Activated naive CD8-positive, alpha-beta T cell treated with anti-CD3 and anti-CD28 coated beads, Interleukin-2, amount 50 U/mL, for 24 hours (primary cell): Measurements from ENCODE around the gene COX17.
"Not testable (repeated sequence)": the region's sequence is repeated elsewhere in the genome, so short reads cannot be mapped to it uniquely, and the experiment has no call there.

ENCODE experiments used
- ATAC-seq: fragments of 150-1000 bp; cut with Tn5 transposase; one replicate; pipeline ENCODE4 v1.10.0; 2021
- DNase-seq: peaks from one replicate; pipeline ENCODE4 v3.0.0; 2021
- H3K27ac Mint-ChIP-seq: one replicate; pipeline ENCODE4 v1.8.0; 2021; ENCODE audit warnings: mild to moderate bottlenecking, mixed read lengths
- H3K27me3 Mint-ChIP-seq: one replicate; pipeline ENCODE4 v1.8.0; 2021; ENCODE audit warnings: mixed read lengths
- H3K36me3 Mint-ChIP-seq: one replicate; pipeline ENCODE4 v1.8.0; 2021; ENCODE audit warnings: low read depth, mixed read lengths
- H3K4me1 Mint-ChIP-seq: one replicate; pipeline ENCODE4 v1.8.0; 2021; ENCODE audit warnings: mixed read lengths
- H3K4me3 Mint-ChIP-seq: one replicate; pipeline ENCODE4 v1.8.0; 2021; ENCODE audit warnings: mild to moderate bottlenecking, moderate library complexity, mixed read lengths
- H3K9me3 Mint-ChIP-seq: one replicate; pipeline ENCODE4 v1.8.0; 2021; ENCODE audit warnings: mixed read lengths

The COX17 gene

DNA sequence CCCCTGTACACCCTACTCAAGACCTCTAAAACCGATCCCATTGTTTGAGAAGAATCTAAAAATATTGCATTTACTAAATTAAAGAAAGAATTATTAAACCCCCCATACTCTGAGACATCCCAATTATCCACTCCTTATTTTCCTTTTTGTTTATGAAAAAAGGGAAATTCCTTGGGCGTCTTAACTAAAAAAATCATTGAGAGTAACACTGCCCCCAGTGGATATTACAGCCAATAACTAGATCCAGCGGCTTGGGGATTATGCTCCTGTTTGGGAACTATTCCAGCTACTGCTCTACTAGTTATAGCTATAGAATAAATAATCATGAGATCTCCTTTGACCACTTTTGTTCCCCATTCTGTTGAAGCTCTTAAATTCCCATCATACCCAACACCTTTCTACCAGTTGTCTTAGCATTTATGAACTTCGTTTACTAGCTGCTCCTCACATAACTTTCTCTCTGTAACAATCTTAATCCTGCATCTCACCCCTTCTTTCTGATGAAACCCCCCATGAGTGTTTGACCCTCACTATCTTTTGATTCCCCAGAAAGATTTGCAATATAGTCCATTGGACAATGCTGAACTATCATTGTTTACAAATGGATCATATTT lies 12.9 kb upstream of the COX17 start:
- H3K36me3 Mint-ChIP-seq = no peaks in the 10 kb centered on the region
- peaks cover 10% of the 10 kb centered on the region for H3K27me3 Mint-ChIP-seq
- H3K27ac Mint-ChIP-seq = no peak overlapping the region
- ATAC-seq (no peak), DNase-seq (no peak)
- peaks cover 8% of the 10 kb centered on the region for H3K9me3 Mint-ChIP-seq
- no peak overlapping the region for H3K4me3 Mint-ChIP-seq
- H3K4me1 Mint-ChIP-seq = no peaks in the 10 kb centered on the region

DNA sequence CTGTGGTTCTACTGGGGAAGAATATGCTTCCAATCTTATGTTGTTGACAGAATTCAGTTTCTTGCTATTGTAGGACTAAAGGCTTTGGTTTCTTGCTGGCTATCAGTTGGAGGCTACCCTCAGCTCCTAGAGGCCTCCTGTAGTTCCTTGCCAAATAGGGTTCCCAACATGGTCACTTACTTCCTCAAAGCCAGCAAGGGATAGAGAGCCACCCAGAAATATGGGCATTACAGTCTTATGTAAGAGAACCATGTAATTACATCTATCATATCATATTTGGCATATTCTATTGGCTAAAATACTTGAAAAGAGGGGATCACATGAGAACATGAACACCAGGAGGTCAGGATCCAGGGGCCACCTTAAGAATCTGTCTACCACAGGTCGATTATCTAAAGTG lies 6.2 kb upstream of the COX17 start:
- Mint-ChIP-seq H3K27ac (no peak overlapping the region), H3K36me3 (no peaks in the 10 kb centered on the region), H3K4me1 (no peaks in the 10 kb centered on the region), H3K27me3 (peaks cover 5% of the 10 kb centered on the region), H3K9me3 (peaks cover 8% of the 10 kb centered on the region), H3K4me3 (no peak overlapping the region)
- ATAC-seq (no peak), DNase-seq (no peak)

DNA sequence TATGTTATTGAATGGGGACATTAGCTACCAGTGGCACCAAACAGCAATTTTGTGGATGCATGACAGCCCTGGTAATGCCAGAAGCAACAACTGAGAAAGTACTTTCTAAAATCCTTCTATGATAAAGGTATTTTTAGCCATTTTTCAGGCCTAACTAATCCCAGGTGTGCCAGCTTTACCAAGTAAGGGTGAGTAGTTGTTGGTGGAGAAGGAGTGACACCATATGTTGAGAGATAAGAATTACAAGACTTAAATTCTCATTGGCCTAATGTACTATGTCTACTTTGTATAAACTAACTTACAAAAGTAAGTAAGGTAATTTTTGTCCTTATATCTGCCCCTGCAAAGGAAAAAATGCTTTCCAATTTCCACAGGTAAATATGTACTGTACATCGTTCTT lies 4.1 kb upstream of the COX17 start:
- no peak for DNase-seq
- ATAC-seq = no peak

DNA sequence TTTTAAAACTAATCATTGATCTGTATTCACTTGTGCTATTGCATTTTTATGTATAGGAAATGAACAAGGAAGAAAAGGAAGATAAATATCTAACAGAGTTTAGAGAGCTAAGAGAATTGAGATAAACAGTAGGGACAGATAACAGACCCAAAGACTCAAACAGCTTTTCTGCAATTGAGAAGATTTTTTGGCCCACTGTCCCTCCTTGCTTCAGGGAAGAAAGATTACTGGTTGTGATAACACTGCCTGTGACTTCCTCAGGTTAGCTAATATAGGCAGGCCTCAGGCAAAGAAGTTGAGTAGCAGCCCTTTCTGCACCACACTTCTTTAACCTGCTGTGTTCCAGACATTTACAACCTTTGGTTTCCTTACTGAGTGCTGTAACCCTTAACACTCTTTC lies 2.7 kb upstream of the COX17 start:
- Mint-ChIP-seq H3K27me3 (peaks cover 3% of the 10 kb centered on the region), H3K27ac (no peak overlapping the region), H3K36me3 (peaks cover 10% of the 10 kb centered on the region), H3K9me3 (peaks cover 3% of the 10 kb centered on the region), H3K4me3 (no peak overlapping the region), H3K4me1 (peaks cover 26% of the 10 kb centered on the region)
- ATAC-seq = no peak
- no peak for DNase-seq

More for the DNA sequence above, 4.1 kb upstream of the COX17 start:
- Mint-ChIP-seq H3K27me3 (peaks cover 3% of the 10 kb centered on the region), H3K4me1 (peaks cover 12% of the 10 kb centered on the region), H3K4me3 (no peak overlapping the region), H3K27ac (no peak overlapping the region), H3K36me3 (peaks cover 7% of the 10 kb centered on the region), H3K9me3 (peaks cover 3% of the 10 kb centered on the region)

DNA sequence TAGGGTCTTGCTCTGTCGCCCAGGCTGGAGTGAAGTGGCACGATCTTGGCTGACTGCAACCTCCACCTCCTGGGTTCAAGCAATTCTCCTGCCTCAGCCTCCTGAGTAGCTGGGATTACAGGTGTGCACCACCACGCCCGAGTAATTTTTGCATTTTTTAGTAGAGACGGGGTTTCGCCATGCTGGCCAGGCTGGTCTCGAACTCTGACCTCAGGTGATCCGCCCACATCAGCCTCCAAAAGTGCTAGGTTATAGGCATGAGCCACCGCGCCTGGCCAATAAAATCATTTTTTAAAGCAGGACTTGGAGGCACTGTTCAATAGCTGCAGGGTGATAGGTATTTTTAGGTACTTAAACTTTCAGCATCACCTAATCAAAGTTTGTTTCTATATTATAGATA lies 1.0 kb upstream of the COX17 start:
- H3K9me3 Mint-ChIP-seq, ATAC-seq, DNase-seq, H3K27ac Mint-ChIP-seq, H3K27me3 Mint-ChIP-seq, H3K4me3 Mint-ChIP-seq: not testable (repeated sequence)
- Mint-ChIP-seq H3K36me3 (peaks cover 15% of the 10 kb centered on the region), H3K4me1 (peaks cover 31% of the 10 kb centered on the region)

DNA sequence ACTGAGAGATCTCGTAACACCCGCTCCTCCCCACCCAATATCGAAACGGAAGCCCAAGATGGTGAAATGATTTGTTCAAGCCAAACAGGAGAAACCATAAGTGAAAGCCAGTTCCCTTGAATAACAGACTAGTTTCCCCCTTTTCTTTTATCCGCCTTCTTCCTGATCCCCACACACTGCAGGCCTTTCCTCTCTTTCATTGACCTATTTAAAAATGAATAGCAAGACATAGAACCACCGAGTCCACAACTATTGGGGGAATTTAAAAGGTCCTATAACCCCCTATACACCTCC lies 382 bp upstream of the COX17 start:
- H3K27me3 Mint-ChIP-seq = peaks cover 3% of the 10 kb centered on the region
- ATAC-seq (no peak), DNase-seq (no peak)
- peak overlapping the region; percentile 99 for H3K27ac Mint-ChIP-seq
- H3K9me3 Mint-ChIP-seq = peaks cover 3% of the 10 kb centered on the region
- H3K4me3 Mint-ChIP-seq = peak overlapping the region; percentile 99
- H3K36me3 Mint-ChIP-seq = peaks cover 18% of the 10 kb centered on the region
- H3K4me1 Mint-ChIP-seq = peaks cover 35% of the 10 kb centered on the region

- DNase-seq (no peak), ATAC-seq (no peak)
- peaks cover 37% of the 10 kb centered on the region for H3K4me1 Mint-ChIP-seq
- H3K27ac Mint-ChIP-seq = peak overlapping the region; percentile 95
- H3K9me3 Mint-ChIP-seq = peaks cover 3% of the 10 kb centered on the region
- H3K27me3 Mint-ChIP-seq = peaks cover 3% of the 10 kb centered on the region
- H3K4me3 Mint-ChIP-seq = peak overlapping the region; percentile 99
- peaks cover 23% of the 10 kb centered on the region for H3K36me3 Mint-ChIP-seq
Observed at GRCh38 chr3:119676020-119676419, 1.2 kb downstream of the COX17 start.

DNA sequence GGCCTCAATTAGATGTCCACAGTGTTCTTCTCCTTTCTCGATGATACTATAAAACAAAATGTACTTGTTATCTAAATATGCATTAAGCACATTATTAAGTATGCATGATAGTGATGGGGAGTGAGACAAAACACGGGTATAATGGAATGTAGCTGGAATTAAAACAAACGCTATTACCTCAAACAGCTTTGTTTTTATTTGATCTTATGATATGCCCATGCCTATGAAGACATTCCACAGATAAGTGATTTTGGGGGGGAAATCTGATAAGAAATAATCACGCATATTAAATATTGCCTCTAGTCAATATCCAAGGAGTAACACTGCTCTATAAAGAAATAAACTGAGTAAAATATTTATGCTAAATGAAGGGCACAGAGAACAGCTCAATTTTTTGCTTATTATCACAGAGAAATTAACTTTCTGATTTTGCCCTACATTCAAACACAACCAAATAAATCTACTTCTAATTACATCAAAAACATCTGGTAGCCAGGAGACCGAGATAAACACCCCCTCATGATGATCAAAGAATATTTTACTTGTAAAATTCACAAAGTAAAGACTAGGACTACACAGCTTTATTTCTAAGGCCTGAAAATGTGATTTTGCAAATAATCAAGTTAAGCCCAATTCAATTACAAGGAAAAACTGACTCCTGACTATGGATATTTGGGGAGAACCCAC lies 1.9 kb downstream of the COX17 start:
- H3K27me3 Mint-ChIP-seq = peaks cover 3% of the 10 kb centered on the region
- H3K9me3 Mint-ChIP-seq = peaks cover 3% of the 10 kb centered on the region
- peak overlapping the region; percentile 95 for H3K27ac Mint-ChIP-seq
- H3K4me3 Mint-ChIP-seq = peak overlapping the region; percentile 99
- no peak for ATAC-seq
- peaks cover 27% of the 10 kb centered on the region for H3K36me3 Mint-ChIP-seq
- peaks cover 42% of the 10 kb centered on the region for H3K4me1 Mint-ChIP-seq
- no peak for DNase-seq

DNA sequence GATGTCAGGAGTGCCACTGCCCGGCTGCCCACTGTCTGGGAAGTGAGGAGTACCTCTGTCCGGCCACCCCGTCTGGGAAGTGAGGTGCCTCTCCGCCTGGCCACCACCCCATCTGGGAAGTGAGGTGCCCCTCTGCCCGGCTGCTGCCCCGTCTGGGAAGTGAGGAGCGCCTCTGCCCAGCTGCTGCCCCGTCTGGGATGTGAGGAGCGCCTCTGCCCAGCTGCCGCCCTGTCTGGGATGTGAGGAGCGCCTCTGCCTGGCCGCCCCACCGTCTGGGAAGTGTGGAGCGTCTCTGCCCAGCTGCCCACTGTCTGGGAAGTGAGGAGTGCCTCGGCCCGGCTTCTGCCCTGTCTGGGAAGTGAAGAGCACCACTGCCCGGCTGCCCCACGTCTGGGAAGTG lies 3.3 kb downstream of the COX17 start:
- H3K36me3 Mint-ChIP-seq = peaks cover 39% of the 10 kb centered on the region
- H3K27me3 Mint-ChIP-seq = peaks cover 3% of the 10 kb centered on the region
- no peak for ATAC-seq
- H3K9me3 Mint-ChIP-seq = peaks cover 3% of the 10 kb centered on the region
- no peak overlapping the region for H3K27ac Mint-ChIP-seq
- peaks cover 48% of the 10 kb centered on the region for H3K4me1 Mint-ChIP-seq
- no peak for DNase-seq
- H3K4me3 Mint-ChIP-seq = no peak overlapping the region

DNA sequence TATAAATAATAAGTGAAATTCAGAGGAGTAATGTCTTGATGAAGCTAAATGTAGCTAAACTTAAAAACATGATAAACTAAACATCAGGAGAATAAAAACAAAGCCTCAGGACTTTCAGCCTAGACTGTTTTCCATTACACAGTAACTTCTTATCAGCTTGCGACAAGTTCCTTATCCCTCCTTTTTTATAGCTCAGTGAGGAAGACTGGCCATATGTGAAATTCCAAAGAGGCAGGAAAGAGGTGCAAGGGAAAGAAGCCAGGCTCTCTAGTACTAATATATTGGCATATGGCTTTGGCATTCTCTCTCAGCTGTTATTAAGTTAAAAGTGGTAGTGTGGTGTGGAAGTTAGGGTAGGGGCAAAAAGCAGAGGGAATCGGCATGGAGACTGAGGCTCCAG lies 4.4 kb downstream of the COX17 start:
- H3K4me3 Mint-ChIP-seq = no peak overlapping the region
- ATAC-seq = no peak
- peak overlapping the region; percentile 59 for H3K27ac Mint-ChIP-seq
- H3K4me1 Mint-ChIP-seq = peaks cover 46% of the 10 kb centered on the region
- H3K36me3 Mint-ChIP-seq = peaks cover 41% of the 10 kb centered on the region
- DNase-seq = no peak
- peaks cover 3% of the 10 kb centered on the region for H3K27me3 Mint-ChIP-seq
- peaks cover 3% of the 10 kb centered on the region for H3K9me3 Mint-ChIP-seq

DNA sequence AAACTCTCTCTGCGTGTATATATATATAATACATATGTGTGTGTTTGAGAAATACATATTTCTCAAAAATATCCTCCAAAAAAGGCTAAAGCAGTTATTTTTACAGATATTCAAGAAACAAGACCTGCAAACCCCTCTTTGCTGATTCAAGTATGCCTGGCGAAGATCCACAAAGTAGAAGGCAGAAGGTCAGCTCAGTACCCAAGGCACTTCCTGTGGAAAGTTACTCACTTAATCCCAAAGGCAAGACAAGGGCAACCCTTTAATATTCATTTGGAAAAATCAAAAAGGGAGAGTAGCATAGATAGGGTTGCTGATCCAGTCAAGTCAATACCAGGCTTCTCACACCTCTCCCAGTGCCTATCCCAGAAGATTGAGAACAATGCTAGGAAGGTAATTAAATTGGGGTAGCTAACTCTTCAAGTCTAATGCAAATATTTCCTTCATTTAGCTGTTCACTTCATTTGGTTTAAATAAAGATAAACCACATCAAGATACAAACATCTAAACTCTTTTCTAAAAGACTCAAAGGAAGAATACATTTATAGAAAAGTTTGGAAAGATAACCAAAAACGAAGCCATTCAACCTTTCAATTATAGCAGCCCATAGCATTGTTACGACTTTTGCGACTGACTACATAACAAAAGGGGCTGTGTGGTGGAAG lies 7.2 kb downstream of the COX17 start:
- no peak for ATAC-seq
- H3K36me3 Mint-ChIP-seq = peaks cover 35% of the 10 kb centered on the region
- H3K9me3 Mint-ChIP-seq = no peaks in the 10 kb centered on the region
- peak overlapping the region; percentile 57 for H3K27ac Mint-ChIP-seq
- H3K4me1 Mint-ChIP-seq = peaks cover 23% of the 10 kb centered on the region
- no peaks in the 10 kb centered on the region for H3K27me3 Mint-ChIP-seq
- H3K4me3 Mint-ChIP-seq = no peak overlapping the region
- no peak for DNase-seq

GRCh38 chr3:119665954-119666559 lies 11.1 kb downstream of the COX17 start:
- no peak for DNase-seq
- Mint-ChIP-seq H3K27me3 (no peaks in the 10 kb centered on the region), H3K27ac (no peak overlapping the region), H3K4me1 (peaks cover 19% of the 10 kb centered on the region), H3K9me3 (no peaks in the 10 kb centered on the region), H3K4me3 (no peak overlapping the region), H3K36me3 (peaks cover 21% of the 10 kb centered on the region)
- no peak for ATAC-seq

GRCh38 chr3:119664850-119665379 lies 12.3 kb downstream of the COX17 start:
- H3K9me3 Mint-ChIP-seq = no peaks in the 10 kb centered on the region
- peaks cover 12% of the 10 kb centered on the region for H3K36me3 Mint-ChIP-seq
- no peak overlapping the region for H3K4me3 Mint-ChIP-seq
- no peak for DNase-seq
- peaks cover 11% of the 10 kb centered on the region for H3K4me1 Mint-ChIP-seq
- no peaks in the 10 kb centered on the region for H3K27me3 Mint-ChIP-seq
- ATAC-seq = peak; percentile 15
- no peak overlapping the region for H3K27ac Mint-ChIP-seq

GRCh38 chr3:119664370-119664769 lies 12.8 kb downstream of the COX17 start:
- H3K27ac Mint-ChIP-seq = peak overlapping the region; percentile 9
- DNase-seq (no peak), ATAC-seq (no peak)
- no peaks in the 10 kb centered on the region for H3K9me3 Mint-ChIP-seq
- no peaks in the 10 kb centered on the region for H3K27me3 Mint-ChIP-seq
- peaks cover 9% of the 10 kb centered on the region for H3K36me3 Mint-ChIP-seq
- H3K4me1 Mint-ChIP-seq = peaks cover 9% of the 10 kb centered on the region
- no peak overlapping the region for H3K4me3 Mint-ChIP-seq

GRCh38 chr3:119663885-119664284 lies 13.3 kb downstream of the COX17 start:
- Mint-ChIP-seq H3K36me3 (peaks cover 4% of the 10 kb centered on the region), H3K4me3 (no peak overlapping the region), H3K4me1 (peaks cover 9% of the 10 kb centered on the region), H3K27ac (peak overlapping the region; percentile 9), H3K27me3 (no peaks in the 10 kb centered on the region), H3K9me3 (no peaks in the 10 kb centered on the region)
- DNase-seq (no peak), ATAC-seq (no peak)
